Fibroblast of villous mesenchyme (primary cell): ENCODE results near the gene THPO. TPM values are rescaled to one million over a fixed set of nuclear protein-coding genes. Genes with fewer than 3 reads are reported as not detected.

Experiments
- DNase-seq: peaks from one replicate; pipeline ENCODE4 v3.0.0-alpha.2; 2010; ENCODE audit warnings: low read depth
- H3K4me3 ChIP-seq: 2 replicates; pipeline ENCODE4 v1.5.1; 2011; ENCODE audit warnings: low read depth, mild to moderate bottlenecking, low read length
- CTCF ChIP-seq: IDR thresholded peaks from 2 replicates; pipeline ENCODE4 v1.5.1; 2012; ENCODE audit warnings: low read depth, mild to moderate bottlenecking, low read length; ENCODE audit not compliant: insufficient read depth
- total RNA-seq: library from RNA; depleted of rRNA; stranded (reverse); fragments of >200 nt; gene quantifications from 2 replicates; pipeline ENCODE4 v1.2.3, GENCODE V29; 2012

THPO gene
- total RNA-seq, 1 donor: 0.86 TPM

GRCh38 chr3:184360070-184360928 is 17.7 kb downstream of the THPO start:
- peak overlapping the region; percentile 84 for H3K4me3 ChIP-seq
- no peak for DNase-seq
- TF ChIP-seq CTCF: no peak

- no peak for DNase-seq
- no peak for TF ChIP-seq CTCF
- H3K4me3 ChIP-seq: no peak overlapping the region
These were observed 18.4 kb downstream of the THPO start for GRCh38 chr3:184359610-184360009.

DNA sequence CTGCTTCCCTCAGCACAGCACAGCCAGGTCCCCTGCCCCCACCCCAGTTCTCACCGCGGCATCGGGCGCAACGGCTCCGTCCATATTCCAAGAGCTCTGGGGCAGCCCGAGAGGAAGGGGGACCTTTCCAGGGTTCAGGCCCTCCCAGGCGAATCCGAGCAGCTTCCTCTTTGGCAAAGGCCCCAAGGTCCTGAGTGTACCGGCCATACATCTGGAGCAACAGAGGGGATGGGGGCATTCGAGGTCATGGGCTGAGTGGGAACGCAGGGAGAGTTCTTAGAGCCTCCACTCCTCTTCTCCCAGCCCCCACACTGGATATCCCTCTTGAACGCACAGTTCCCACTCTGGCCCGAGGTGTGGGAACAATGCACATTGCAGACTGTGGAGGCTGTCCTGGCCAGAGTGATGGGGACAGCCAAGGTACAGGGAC is 19.1 kb downstream of the THPO start:
- H3K4me3 ChIP-seq: no peak overlapping the region
- TF ChIP-seq CTCF: no peak
- DNase-seq: no peak

DNA sequence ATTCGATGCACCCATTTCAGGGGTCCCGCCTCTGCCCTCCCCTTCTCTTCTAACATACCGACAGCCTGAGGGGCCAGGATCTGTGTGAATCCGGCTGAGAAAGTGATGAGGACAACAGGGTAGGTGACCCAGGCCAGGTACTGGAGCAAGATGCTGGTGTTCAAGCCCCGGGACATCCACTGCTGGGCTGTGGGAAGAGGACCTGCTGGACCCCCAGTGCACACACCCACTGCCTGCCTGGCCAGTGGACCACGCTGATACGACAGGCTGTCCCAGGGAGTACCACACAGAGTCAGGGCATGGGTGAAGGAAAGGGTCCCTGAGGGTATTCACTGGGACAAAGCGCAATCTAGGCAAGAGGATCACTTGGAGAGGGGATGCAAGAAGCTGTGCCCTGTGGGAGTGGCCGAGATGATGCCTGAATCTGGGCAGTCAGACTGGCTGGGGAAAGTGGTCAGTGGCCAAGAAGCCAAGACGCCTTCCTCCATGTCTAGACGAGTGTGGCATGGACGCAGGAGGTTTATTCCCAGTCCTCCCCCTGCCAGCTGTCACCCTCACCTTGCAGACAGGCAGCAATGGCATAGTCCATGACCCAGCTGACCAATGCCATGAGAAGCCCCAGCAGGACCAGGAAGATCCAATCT is 19.8 kb downstream of the THPO start:
- no peak for TF ChIP-seq CTCF
- H3K4me3 ChIP-seq: no peak overlapping the region
- no peak for DNase-seq

GRCh38 chr3:184357248-184358123 is 20.5 kb downstream of the THPO start:
- DNase-seq: no peak
- TF ChIP-seq CTCF: no peak
- H3K4me3 ChIP-seq: no peak overlapping the region

- no peak for DNase-seq
- no peak overlapping the region for H3K4me3 ChIP-seq
- no peak for TF ChIP-seq CTCF
These were observed 22.6 kb downstream of the THPO start for GRCh38 chr3:184355261-184356040.
